HG03039 (cell line): Measurements from ENCODE around the gene KCNMB2.

Source experiments
- ATAC-seq: cut with Tn5 transposase; IDR thresholded peaks from one replicate; pipeline ENCODE4 v1.9.1; 2021; ENCODE audit warnings: mild to moderate bottlenecking, moderate library complexity; ENCODE audit not compliant: unreplicated experiment

KCNMB2 gene

GRCh38 chr3:178685591-178685906, 149.3 kb downstream of the KCNMB2 start:
- ATAC-seq = no peak

GRCh38 chr3:178686826-178687225, 150.6 kb downstream of the KCNMB2 start:
- no peak for ATAC-seq

GRCh38 chr3:178690571-178690970, 154.3 kb downstream of the KCNMB2 start:
- ATAC-seq = no peak

GRCh38 chr3:178699364-178699763, 163.1 kb downstream of the KCNMB2 start:
- ATAC-seq = no peak

- ATAC-seq = no peak
Measured at GRCh38 chr3:178699810-178700209, 163.6 kb downstream of the KCNMB2 start.

- no peak for ATAC-seq
Measured at GRCh38 chr3:178703268-178703975, 167.2 kb downstream of the KCNMB2 start.

GRCh38 chr3:178705925-178706324, 169.7 kb downstream of the KCNMB2 start:
- ATAC-seq = no peak

- no peak for ATAC-seq
Measured at GRCh38 chr3:178706411-178706810, 170.2 kb downstream of the KCNMB2 start.

GRCh38 chr3:178707311-178708031, 171.2 kb downstream of the KCNMB2 start:
- ATAC-seq = no peak

GRCh38 chr3:178709051-178709450, 172.8 kb downstream of the KCNMB2 start:
- no peak for ATAC-seq

- ATAC-seq = no peak
Measured at GRCh38 chr3:178711753-178712152, 175.5 kb downstream of the KCNMB2 start.

- ATAC-seq = no peak
Measured at GRCh38 chr3:178712247-178712646, 176.0 kb downstream of the KCNMB2 start.

- no peak for ATAC-seq
Measured at GRCh38 chr3:178714925-178715832, 178.9 kb downstream of the KCNMB2 start.

- ATAC-seq = no peak
Measured at GRCh38 chr3:178718995-178719635, 182.9 kb downstream of the KCNMB2 start.

- no peak for ATAC-seq
Measured at GRCh38 chr3:178732824-178733223, 196.6 kb downstream of the KCNMB2 start.

- no peak for ATAC-seq
Measured at GRCh38 chr3:178735032-178735674, 198.9 kb downstream of the KCNMB2 start.

GRCh38 chr3:178736300-178736699, 200.1 kb downstream of the KCNMB2 start:
- ATAC-seq = no peak

- ATAC-seq = no peak
Measured at GRCh38 chr3:178739720-178740119, 203.5 kb downstream of the KCNMB2 start.

GRCh38 chr3:178741020-178741419, 204.8 kb downstream of the KCNMB2 start:
- no peak for ATAC-seq

GRCh38 chr3:178743297-178743696, 207.1 kb downstream of the KCNMB2 start:
- no peak for ATAC-seq
